Measurements from ENCODE around the gene CHST11.

DNA sequence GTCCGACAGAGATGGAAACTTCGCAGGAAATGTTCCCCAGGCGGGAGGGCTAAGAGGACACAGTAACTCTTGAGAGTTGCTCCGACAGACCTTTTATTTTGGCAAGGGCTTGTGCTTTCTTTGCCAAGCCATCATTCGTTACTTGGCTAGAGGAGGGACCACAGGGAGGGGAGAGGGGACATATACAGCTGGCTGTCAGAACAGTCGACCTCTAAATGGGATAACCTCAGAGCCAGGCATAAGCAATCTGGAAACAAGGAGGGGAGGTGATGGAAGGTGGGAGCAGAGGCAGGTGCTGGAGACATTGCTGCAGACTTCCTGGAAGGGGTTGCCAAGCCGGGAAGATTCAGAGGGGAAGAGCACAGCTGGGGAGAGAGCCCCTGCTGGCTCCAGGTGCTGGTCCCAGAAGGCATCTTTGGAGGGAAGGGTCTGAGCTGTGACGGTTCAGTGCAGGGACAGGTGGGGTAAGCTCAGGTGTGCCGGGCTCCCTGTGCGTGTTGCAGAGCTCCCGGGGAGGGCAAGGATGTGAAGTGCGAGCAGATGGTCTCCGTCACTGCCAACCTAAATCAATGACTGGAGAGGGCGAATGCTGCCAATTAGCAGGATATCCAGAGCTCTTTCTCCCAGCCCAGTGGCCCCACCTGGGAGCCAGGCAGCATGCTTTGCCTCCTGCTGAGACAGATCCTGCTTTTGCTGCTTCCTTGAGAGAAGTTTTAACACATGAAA, 50.1 kb downstream of the CHST11 start:
- TF ChIP-seq CTCF (IDR thresholded peaks at IDR 0.05) (no peak), POLR2A (IDR thresholded peaks at IDR 0.05; ENCODE audit: low read depth) (no peak), POLR2AphosphoS5 (IDR thresholded peaks at IDR 0.05) (no peak)

All from esophagus muscularis mucosa (tissue), 3 donors.